BE2C (cell line): ENCODE results near the gene TENM4.

Source experiments
- DNase-seq: peaks from one replicate; pipeline ENCODE4 v3.0.0-alpha.2; 2020
- H3K27me3 ChIP-seq: fragments of 250-450 bp; sonication (Bioruptor Pico); 2 replicates; pipeline ENCODE4 v1.5.1; 2020; ENCODE audit warnings: mild to moderate bottlenecking
- H3K36me3 ChIP-seq: fragments of 250-450 bp; sonication (Bioruptor Pico); 2 replicates; pipeline ENCODE4 v1.5.1; 2020; ENCODE audit warnings: mild to moderate bottlenecking
- H3K4me1 ChIP-seq: fragments of 250-450 bp; sonication (Bioruptor Pico); 2 replicates; pipeline ENCODE4 v1.5.1; 2020
- H3K4me3 ChIP-seq: 2 replicates; pipeline ENCODE4 v1.5.1; 2011; ENCODE audit warnings: low read depth, low read length
- H3K9me3 ChIP-seq: fragments of 250-450 bp; sonication (Bioruptor Pico); 2 replicates; pipeline ENCODE4 v1.5.1; 2020
- CTCF ChIP-seq: IDR thresholded peaks from 2 replicates; pipeline ENCODE4 v1.5.1; 2012; ENCODE audit warnings: mild to moderate bottlenecking, low read depth, low read length

TENM4 gene

GRCh38 chr11:78790784-78791183 lies 650.0 kb downstream of the TENM4 start:
- Histone ChIP-seq H3K36me3 (peaks cover 53% of the 10 kb centered on the region), H3K4me3 (no peak overlapping the region), H3K4me1 (peaks cover 6% of the 10 kb centered on the region), H3K9me3 (no peaks in the 10 kb centered on the region), H3K27me3 (no peaks in the 10 kb centered on the region)
- no peak for DNase-seq
- no peak for TF ChIP-seq CTCF

- H3K4me1 ChIP-seq: peaks cover 10% of the 10 kb centered on the region
- H3K9me3 ChIP-seq: no peaks in the 10 kb centered on the region; the same call in 1 of the 2 replicates
- H3K36me3 ChIP-seq: peaks cover 43% of the 10 kb centered on the region
- DNase-seq: no peak
- no peak overlapping the region for H3K4me3 ChIP-seq
- no peaks in the 10 kb centered on the region for H3K27me3 ChIP-seq
- TF ChIP-seq CTCF: no peak
Measured at GRCh38 chr11:78789375-78789774, 651.5 kb downstream of the TENM4 start.

GRCh38 chr11:78788533-78788932 lies 652.3 kb downstream of the TENM4 start:
- H3K36me3 ChIP-seq: peaks cover 34% of the 10 kb centered on the region
- H3K27me3 ChIP-seq: no peaks in the 10 kb centered on the region
- no peak for DNase-seq
- TF ChIP-seq CTCF: no peak
- no peak overlapping the region for H3K4me3 ChIP-seq
- peaks cover 10% of the 10 kb centered on the region for H3K4me1 ChIP-seq
- no peaks in the 10 kb centered on the region; the same call in 1 of the 2 replicates for H3K9me3 ChIP-seq

GRCh38 chr11:78787696-78788095 lies 653.1 kb downstream of the TENM4 start:
- H3K4me1 ChIP-seq: peaks cover 10% of the 10 kb centered on the region
- no peaks in the 10 kb centered on the region; the same call in 1 of the 2 replicates for H3K9me3 ChIP-seq
- no peak for DNase-seq
- H3K36me3 ChIP-seq: peaks cover 28% of the 10 kb centered on the region
- no peaks in the 10 kb centered on the region for H3K27me3 ChIP-seq
- no peak for TF ChIP-seq CTCF
- no peak overlapping the region for H3K4me3 ChIP-seq

GRCh38 chr11:78786746-78787145 lies 654.1 kb downstream of the TENM4 start:
- no peaks in the 10 kb centered on the region for H3K27me3 ChIP-seq
- no peak for DNase-seq

GRCh38 chr11:78786086-78786485 lies 654.7 kb downstream of the TENM4 start:
- Histone ChIP-seq H3K4me3 (no peak overlapping the region), H3K4me1 (peaks cover 10% of the 10 kb centered on the region), H3K27me3 (no peaks in the 10 kb centered on the region), H3K9me3 (no peaks in the 10 kb centered on the region; the same call in 1 of the 2 replicates), H3K36me3 (peaks cover 34% of the 10 kb centered on the region)
- peak; percentile 36 for DNase-seq
- TF ChIP-seq CTCF: no peak

More at GRCh38 chr11:78786746-78787145, 654.1 kb downstream of the TENM4 start:
- Histone ChIP-seq H3K4me3 (no peak overlapping the region), H3K4me1 (peaks cover 10% of the 10 kb centered on the region), H3K36me3 (peaks cover 29% of the 10 kb centered on the region), H3K9me3 (no peaks in the 10 kb centered on the region; the same call in 1 of the 2 replicates)
- TF ChIP-seq CTCF: no peak
